K562 (cell line): ENCODE data around the gene RNF112. TPM values are rescaled to one million over a fixed set of nuclear protein-coding genes. Genes with fewer than 3 reads are reported as not detected.

Source experiments
- DMBX1 ChIP-seq: fragments of 250-450 bp; sonication (Bioruptor Pico); IDR thresholded peaks from 2 replicates; pipeline ENCODE4 v1.8.0; 2022; ENCODE audit warnings: inconsistent platforms, mild to moderate bottlenecking, moderate library complexity, borderline replicate concordance
- EHMT2 ChIP-seq: fragments of 450-650 bp; IDR thresholded peaks from 2 replicates; pipeline ENCODE4 v1.6.1; 2018; ENCODE audit warnings: antibody characterized with exemption
- ETV6 ChIP-seq, 3 experiments: fragments of 150-350 bp in 1 of 3; sonication (generic) in 1 of 3; formaldehyde crosslinking in 1 of 3; IDR thresholded peaks; 2 replicates each; pipeline versions ENCODE4 v1.6.1 to v1.8.0; 2014 to 2022; ENCODE audit warnings: borderline replicate concordance in 2 of 3, low read depth in 2 of 3, antibody characterized with exemption in 1 of 3, low read length in 1 of 3, mild to moderate bottlenecking in 1 of 3, missing genetic modification reagents in 1 of 3
- FIP1L1 ChIP-seq: fragments of 200-400 bp; formaldehyde crosslinking; IDR thresholded peaks from 2 replicates; pipeline ENCODE4 v1.6.1; 2018; ENCODE audit warnings: mild to moderate bottlenecking, low read depth, low read length; ENCODE audit not compliant: poor library complexity, severe bottlenecking
- FOS ChIP-seq: IDR thresholded peaks from 3 replicates; pipeline ENCODE4 v1.6.1; 2011; ENCODE audit not compliant: insufficient read length; ENCODE audit errors: extremely low read depth
- HCFC1 ChIP-seq: IDR thresholded peaks from 2 replicates; pipeline ENCODE4 v1.6.1; 2012; ENCODE audit warnings: low read depth, low read length, improper control_type of control experiment
- HMG20A ChIP-seq: fragments of 450-650 bp; formaldehyde crosslinking; conservative IDR thresholded peaks from 2 replicates; pipeline ENCODE4 v1.4.0; 2020; ENCODE audit warnings: mild to moderate bottlenecking, mixed read lengths
- MCM5 ChIP-seq: fragments of 450-650 bp; IDR thresholded peaks from 2 replicates; pipeline ENCODE4 v1.6.1; 2016; ENCODE audit warnings: low read depth
- SREBF2 ChIP-seq: sonication (generic); formaldehyde crosslinking; IDR thresholded peaks from 2 replicates; pipeline ENCODE4 v1.4.0; 2020; ENCODE audit warnings: mild to moderate bottlenecking, missing genetic modification reagents
- TOE1 ChIP-seq, 2 experiments: fragments of 450-650 bp in 1 of 2; sonication (generic) in 1 of 2; formaldehyde crosslinking in 1 of 2; IDR thresholded peaks; 2 replicates each; pipeline versions ENCODE4 v1.7.1 to v1.8.0; 2016 to 2022; ENCODE audit warnings: borderline replicate concordance in 2 of 2, mild to moderate bottlenecking in 2 of 2, antibody characterized with exemption in 1 of 2, inconsistent platforms in 1 of 2, low read depth in 1 of 2, missing genetic modification reagents in 1 of 2, moderate library complexity in 1 of 2
- USF1 ChIP-seq: sonication (generic); formaldehyde crosslinking; IDR thresholded peaks from 2 replicates; pipeline ENCODE4 v1.9.0; 2022; ENCODE audit warnings: mild to moderate bottlenecking, missing genetic modification reagents
- ZKSCAN3 ChIP-seq: fragments of 250-450 bp; sonication (Bioruptor Pico); IDR thresholded peaks from 2 replicates; pipeline ENCODE4 v1.4.0; 2020
- ZNF140 ChIP-seq: fragments of 250-450 bp; sonication (Bioruptor Pico); IDR thresholded peaks from 2 replicates; pipeline ENCODE4 v1.8.0; 2021; ENCODE audit warnings: moderate library complexity, mild to moderate bottlenecking, inconsistent platforms
- ZNF318 ChIP-seq, 2 experiments: fragments of 450-650 bp; IDR thresholded peaks; 2 replicates each; pipeline ENCODE4 v1.6.1; 2016; ENCODE audit warnings: mild to moderate bottlenecking in 2 of 2, borderline replicate concordance in 1 of 2, low read depth in 1 of 2, moderate library complexity in 1 of 2
- ZNF354B ChIP-seq: fragments of 250-450 bp; sonication (Bioruptor Pico); IDR thresholded peaks from 2 replicates; pipeline ENCODE4 v1.4.0; 2020
- polyA plus RNA-seq, 8 experiments: library from polyadenylated mRNA; depleted of rRNA in 4 of 8; stranded (reverse) in 5 of 8; unstranded in 3 of 8; fragments of >200 nt; fragmentation: Nextera tagmentation in 2 of 8; fragmentation: Illumina TruSeq in 1 of 8; extraction: Ambion mirVana in 2 of 8; extraction: Trizol in 1 of 8; gene quantifications; 2 replicates each; pipeline versions ENCODE4 v1.2.1 to v1.2.3, GENCODE V29; 2011 to 2014; ENCODE audit warnings: inconsistent platforms in 1 of 8, missing spikeins in 1 of 8
- total RNA-seq, 7 experiments: library from RNA; depleted of rRNA in 6 of 7; stranded (reverse); fragments of >200 nt in 6 of 7; fragmentation: Illumina TruSeq in 2 of 7; extraction: Trizol in 2 of 7; gene quantifications; 2 replicates each; pipeline versions ENCODE4 v1.2.1 to v1.2.3, GENCODE V29; 2011 to 2021; ENCODE audit warnings: low replicate concordance in 1 of 7
- TF ChIP-seq, protein P1 (sequence below): fragments of 450-650 bp; IDR thresholded peaks from one replicate; pipeline ENCODE4 v1.6.1; 2018; ENCODE audit warnings: mild to moderate bottlenecking, moderate library complexity; ENCODE audit not compliant: partially characterized antibody

RNF112 gene
- total and polyA plus RNA-seq, 9 of the 15 experiments (the other 6 are each of a cell fraction or from before 2014, with no cell fraction given) = 0.05 TPM; not detected in 8

DNA sequence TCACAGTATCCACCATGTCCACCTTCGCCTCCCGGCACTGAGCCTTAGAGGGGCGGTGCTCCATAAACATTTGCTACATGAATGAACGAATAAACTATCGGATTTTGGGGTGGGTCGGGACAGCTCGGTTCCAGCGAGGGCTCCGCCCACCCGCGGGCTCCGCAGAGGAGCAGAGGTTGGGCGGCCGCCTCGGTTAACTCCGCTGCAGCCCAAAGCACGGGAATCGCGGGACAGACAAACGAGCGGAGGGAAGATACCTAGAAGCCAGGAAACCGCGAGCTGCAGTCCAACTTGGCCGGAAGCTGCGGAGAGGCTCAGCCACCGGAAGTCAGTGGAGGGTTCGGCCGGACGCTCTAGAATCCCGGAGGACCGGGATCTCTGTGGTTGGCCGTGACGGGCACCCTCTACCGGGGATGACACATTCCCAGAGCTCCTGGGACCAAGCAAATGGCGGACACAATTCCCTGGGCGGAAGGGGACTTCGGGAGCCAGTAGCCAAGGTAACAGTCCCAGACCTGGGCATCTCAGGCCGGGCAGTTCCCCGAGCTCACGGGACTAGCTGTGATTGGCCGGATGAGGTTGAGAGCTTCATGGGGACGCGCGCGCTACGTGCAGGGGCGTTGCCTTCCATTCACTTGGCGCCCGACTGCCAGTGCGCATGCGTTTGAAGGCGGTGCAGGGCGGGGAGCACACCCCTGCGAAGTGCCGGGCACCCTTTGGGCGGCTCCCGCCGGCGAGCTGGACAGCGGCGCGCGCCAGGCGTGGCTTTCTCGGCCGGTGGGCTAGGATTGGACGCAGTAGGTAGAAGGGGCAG, 33.2 kb upstream of the RNF112 start (continued):
- TF ChIP-seq SREBF2 (CRISPR knock-in tag) (no peak), FOS (peak; percentile 60), ZNF318 (IDR thresholded peaks at IDR 0.05; ENCODE audit: borderline replicate concordance in 1 of 2, low read depth in 1 of 2) (no peak), TOE1 (IDR thresholded peaks at IDR 0.05; ENCODE audit: borderline replicate concordance) (no peak; the same call in 1 of the 2 replicates), TOE1 (CRISPR knock-in tag; IDR thresholded peaks at IDR 0.05; ENCODE audit: borderline replicate concordance, low read depth) (no peak), DMBX1 (no peak), ZNF354B (CRISPR knock-in tag) (no peak), USF1 (CRISPR knock-in tag) (no peak), ETV6 (IDR thresholded peaks at IDR 0.05; ENCODE audit: borderline replicate concordance in 1 of 2, low read depth in 2 of 2, low read length in 1 of 2) (no peak), ETV6 (CRISPR knock-in tag; IDR thresholded peaks at IDR 0.05; ENCODE audit: borderline replicate concordance) (no peak), HCFC1 (peak; percentile 71), ZKSCAN3 (CRISPR knock-in tag) (no peak), FIP1L1 (no peak), ZNF140 (CRISPR knock-in tag) (no peak), HMG20A (no peak), MCM5 (no peak), EHMT2 (no peak; the same call in 1 of the 2 replicates)
- TF ChIP-seq, protein P1, sequence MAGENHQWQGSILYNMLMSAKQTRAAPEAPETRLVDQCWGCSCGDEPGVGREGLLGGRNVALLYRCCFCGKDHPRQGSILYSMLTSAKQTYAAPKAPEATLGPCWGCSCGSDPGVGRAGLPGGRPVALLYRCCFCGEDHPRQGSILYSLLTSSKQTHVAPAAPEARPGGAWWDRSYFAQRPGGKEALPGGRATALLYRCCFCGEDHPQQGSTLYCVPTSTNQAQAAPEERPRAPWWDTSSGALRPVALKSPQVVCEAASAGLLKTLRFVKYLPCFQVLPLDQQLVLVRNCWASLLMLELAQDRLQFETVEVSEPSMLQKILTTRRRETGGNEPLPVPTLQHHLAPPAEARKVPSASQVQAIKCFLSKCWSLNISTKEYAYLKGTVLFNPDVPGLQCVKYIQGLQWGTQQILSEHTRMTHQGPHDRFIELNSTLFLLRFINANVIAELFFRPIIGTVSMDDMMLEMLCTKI = no peak
